ENCODE results near the gene PCDHB15. TPM values are rescaled to one million over a fixed set of nuclear protein-coding genes. Genes with fewer than 3 reads are reported as not detected.

PCDHB15 gene
- polyA plus RNA-seq, 2 of the 4 experiments (the other 2 are of a cell fraction): 0.04 to 0.09 TPM

GRCh38 chr5:141250576-141250975, 5.4 kb downstream of the PCDHB15 start:
- ATAC-seq: no peak
- H3K4me3 ChIP-seq: no peak overlapping the region
- no peaks in the 10 kb centered on the region for H3K4me1 ChIP-seq
- ChIA-PET CTCF (interaction anchor here (0.6 to 1.1 kb wide), 2 partner anchors 17 to 100 kb away, joined by 3 to 4 read pairs; partner anchors contain the start of gene PCDHB6), POLR2A (no interaction called here)
- H3K27ac ChIP-seq: no peak overlapping the region
- no peak overlapping the region for H3K4me2 ChIP-seq
- TF ChIP-seq NFE2L2 (conservative IDR thresholded peaks at IDR 0.05; ENCODE audit: low read length) (no peak), KDM1A (IDR thresholded peaks at IDR 0.05; ENCODE audit: low read depth) (no peak), HEYL (CRISPR knock-in tag; IDR thresholded peaks at IDR 0.05) (no peak)
- FAIRE-seq: no peak
- peaks cover 57% of the 10 kb centered on the region for H3K9me3 ChIP-seq
- no peak for DNase-seq (ENCODE audit: low read depth in 1 of 2, low spot score in 1 of 2)

GRCh38 chr5:141258464-141258863, 13.3 kb downstream of the PCDHB15 start:
- DNase-seq (ENCODE audit: low read depth in 1 of 2, low spot score in 1 of 2) (no peak), FAIRE-seq (no peak), ATAC-seq (no peak)
- CTCF ChIA-PET: no interaction called here
- Histone ChIP-seq H3K4me1 (no peaks in the 10 kb centered on the region), H3K27ac (no peak overlapping the region), H3K4me2 (no peak overlapping the region), H3K4me3 (no peak overlapping the region), H3K9me3 (peaks cover 89% of the 10 kb centered on the region)
- TF ChIP-seq REST (IDR thresholded peaks at IDR 0.05): no peak
- no peak for TF ChIP-seq MAX (IDR thresholded peaks at IDR 0.05)
- no peak for TF ChIP-seq ATOH8 (CRISPR knock-in tag; IDR thresholded peaks at IDR 0.05; ENCODE audit: low read depth)
- no peak for TF ChIP-seq CHD4 (IDR thresholded peaks at IDR 0.05; ENCODE audit: borderline replicate concordance)
- no peak for TF ChIP-seq SMC3 (IDR thresholded peaks at IDR 0.05)
- no peak for TF ChIP-seq HOXA7 (CRISPR knock-in tag; IDR thresholded peaks at IDR 0.05)
- TF ChIP-seq EHF (CRISPR knock-in tag; IDR thresholded peaks at IDR 0.05): no peak
- TF ChIP-seq KDM1A (IDR thresholded peaks at IDR 0.05; ENCODE audit: low read depth): no peak
- TF ChIP-seq MYC (IDR thresholded peaks at IDR 0.05; ENCODE audit: borderline replicate concordance, low read length): no peak
- TF ChIP-seq PBX3 (IDR thresholded peaks at IDR 0.05): no peak
- TF ChIP-seq CBX2 (IDR thresholded peaks at IDR 0.05; ENCODE audit: borderline replicate concordance, low read depth): no peak
- no peak for TF ChIP-seq USF2 (IDR thresholded peaks at IDR 0.05)
- no peak for TF ChIP-seq ZFP36 (IDR thresholded peaks at IDR 0.05; ENCODE audit: borderline replicate concordance, partially characterized antibody)
- no peak for TF ChIP-seq HES2 (IDR thresholded peaks at IDR 0.05)
- POLR2A ChIA-PET: no interaction called here

- ChIA-PET POLR2A (no interaction called here), CTCF (no interaction called here)
- TF ChIP-seq HDAC2 (IDR thresholded peaks at IDR 0.05) (no peak), CHD2 (IDR thresholded peaks at IDR 0.05; ENCODE audit: low read length, partially characterized antibody) (no peak), FOXS1 (CRISPR knock-in tag; IDR thresholded peaks at IDR 0.05) (no peak), BCL3 (IDR thresholded peaks at IDR 0.05) (no peak), HEYL (CRISPR knock-in tag; IDR thresholded peaks at IDR 0.05) (no peak), EP300 (IDR thresholded peaks at IDR 0.05) (no peak), ZSCAN20 (CRISPR knock-in tag; IDR thresholded peaks at IDR 0.05) (no peak), NR3C1 (IDR thresholded peaks at IDR 0.05) (no peak), CBX8 (IDR thresholded peaks at IDR 0.05) (no peak), ZFP36 (IDR thresholded peaks at IDR 0.05; ENCODE audit: borderline replicate concordance, partially characterized antibody) (no peak), TP53 (CRISPR knock-in tag; IDR thresholded peaks at IDR 0.05) (no peak), BHLHE40 (IDR thresholded peaks at IDR 0.05; ENCODE audit: low read depth, low read length) (no peak), MYC (IDR thresholded peaks at IDR 0.05; ENCODE audit: borderline replicate concordance, low read length) (no peak), EHF (CRISPR knock-in tag; IDR thresholded peaks at IDR 0.05) (no peak), JUN (IDR thresholded peaks at IDR 0.05) (no peak), ATOH8 (CRISPR knock-in tag; IDR thresholded peaks at IDR 0.05; ENCODE audit: low read depth) (no peak)
Observed at GRCh38 chr5:141258948-141259347, 13.8 kb downstream of the PCDHB15 start.

More at GRCh38 chr5:141258948-141259347, 13.8 kb downstream of the PCDHB15 start:
- no peak for ATAC-seq
- no peak for FAIRE-seq
- Histone ChIP-seq H3K4me3 (no peak overlapping the region), H3K9me3 (peaks cover 88% of the 10 kb centered on the region), H3K27ac (no peak overlapping the region), H3K4me1 (no peaks in the 10 kb centered on the region), H3K4me2 (no peak overlapping the region)
- DNase-seq (ENCODE audit: low read depth in 1 of 2, low spot score in 1 of 2): no peak

All from A549 (cell line).